Fibroblast of the aortic adventitia (primary cell): ENCODE measurements around the gene ST8SIA1. TPM values are rescaled to one million over a fixed set of nuclear protein-coding genes. Genes with fewer than 3 reads are reported as not detected.
"Not testable (repeated sequence)": the region's sequence is repeated elsewhere in the genome, so short reads cannot be mapped to it uniquely, and the experiment has no call there.

Experiments
- DNase-seq: peaks from one replicate; pipeline ENCODE4 v3.0.0-alpha.2; 2010; ENCODE audit warnings: low read depth
- H3K4me3 ChIP-seq: 2 replicates; pipeline ENCODE4 v1.5.1; 2011; ENCODE audit warnings: low read depth, mild to moderate bottlenecking, control low read depth, low read length, moderate library complexity
- total RNA-seq: library from RNA; depleted of rRNA; stranded (reverse); fragments of >200 nt; gene quantifications from 2 replicates; pipeline ENCODE4 v1.2.3, GENCODE V29; 2012; ENCODE audit warnings: low replicate concordance
- TF ChIP-seq, protein P1 (sequence below): IDR thresholded peaks from 2 replicates; pipeline ENCODE4 v1.5.1; 2011; ENCODE audit warnings: mild to moderate bottlenecking, low read length, control low read depth, inconsistent platforms; ENCODE audit not compliant: insufficient read depth

ST8SIA1 gene, protein sequence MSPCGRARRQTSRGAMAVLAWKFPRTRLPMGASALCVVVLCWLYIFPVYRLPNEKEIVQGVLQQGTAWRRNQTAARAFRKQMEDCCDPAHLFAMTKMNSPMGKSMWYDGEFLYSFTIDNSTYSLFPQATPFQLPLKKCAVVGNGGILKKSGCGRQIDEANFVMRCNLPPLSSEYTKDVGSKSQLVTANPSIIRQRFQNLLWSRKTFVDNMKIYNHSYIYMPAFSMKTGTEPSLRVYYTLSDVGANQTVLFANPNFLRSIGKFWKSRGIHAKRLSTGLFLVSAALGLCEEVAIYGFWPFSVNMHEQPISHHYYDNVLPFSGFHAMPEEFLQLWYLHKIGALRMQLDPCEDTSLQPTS
- total RNA-seq = 4.6 and 13.7 TPM in 2 replicates

DNA sequence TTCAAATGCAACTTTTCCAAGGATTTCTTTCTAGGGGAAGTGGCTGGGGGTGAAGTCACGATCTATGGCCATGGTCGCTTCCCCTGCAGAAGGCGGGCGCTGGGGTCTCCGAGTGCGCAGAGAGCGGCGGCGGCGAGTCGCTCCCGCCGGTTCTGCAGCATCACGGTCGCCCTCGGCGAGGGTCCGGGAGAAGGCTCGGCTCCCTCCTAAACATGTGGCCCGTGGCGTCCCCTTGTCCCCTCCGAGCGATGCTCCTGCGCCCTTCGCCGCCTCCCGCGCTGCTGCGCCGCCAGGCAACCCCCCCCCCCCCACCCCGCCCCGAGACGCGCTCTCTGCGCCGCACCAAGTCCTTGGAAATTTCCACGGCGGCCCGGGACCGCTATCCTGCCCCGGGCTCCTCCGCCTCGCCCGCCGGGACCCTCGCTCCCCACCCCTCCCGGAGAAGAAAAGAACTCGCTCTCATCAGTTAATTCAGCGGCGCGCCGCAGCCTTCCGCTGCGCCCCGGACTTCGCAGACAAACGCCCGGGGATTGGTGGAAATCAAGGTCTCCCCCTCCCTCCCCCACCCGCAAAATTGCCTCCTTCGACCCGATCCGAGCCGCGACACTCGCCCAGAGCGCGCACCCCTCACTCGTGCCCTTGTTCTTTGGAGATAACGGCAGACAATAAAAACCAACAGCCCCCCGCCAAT lies at the start of gene ST8SIA1:
ST8SIA1 (minus strand) TSS at position 298 of the 691 bp plus-strand sequence. CDS start 475 bp downstream, outside the sequence.
- peak within 1 kb of the TSS; percentile 76 for H3K4me3 ChIP-seq
- TF ChIP-seq, protein P1, sequence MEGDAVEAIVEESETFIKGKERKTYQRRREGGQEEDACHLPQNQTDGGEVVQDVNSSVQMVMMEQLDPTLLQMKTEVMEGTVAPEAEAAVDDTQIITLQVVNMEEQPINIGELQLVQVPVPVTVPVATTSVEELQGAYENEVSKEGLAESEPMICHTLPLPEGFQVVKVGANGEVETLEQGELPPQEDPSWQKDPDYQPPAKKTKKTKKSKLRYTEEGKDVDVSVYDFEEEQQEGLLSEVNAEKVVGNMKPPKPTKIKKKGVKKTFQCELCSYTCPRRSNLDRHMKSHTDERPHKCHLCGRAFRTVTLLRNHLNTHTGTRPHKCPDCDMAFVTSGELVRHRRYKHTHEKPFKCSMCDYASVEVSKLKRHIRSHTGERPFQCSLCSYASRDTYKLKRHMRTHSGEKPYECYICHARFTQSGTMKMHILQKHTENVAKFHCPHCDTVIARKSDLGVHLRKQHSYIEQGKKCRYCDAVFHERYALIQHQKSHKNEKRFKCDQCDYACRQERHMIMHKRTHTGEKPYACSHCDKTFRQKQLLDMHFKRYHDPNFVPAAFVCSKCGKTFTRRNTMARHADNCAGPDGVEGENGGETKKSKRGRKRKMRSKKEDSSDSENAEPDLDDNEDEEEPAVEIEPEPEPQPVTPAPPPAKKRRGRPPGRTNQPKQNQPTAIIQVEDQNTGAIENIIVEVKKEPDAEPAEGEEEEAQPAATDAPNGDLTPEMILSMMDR = no peak
- peak; percentile 37 for DNase-seq

DNA sequence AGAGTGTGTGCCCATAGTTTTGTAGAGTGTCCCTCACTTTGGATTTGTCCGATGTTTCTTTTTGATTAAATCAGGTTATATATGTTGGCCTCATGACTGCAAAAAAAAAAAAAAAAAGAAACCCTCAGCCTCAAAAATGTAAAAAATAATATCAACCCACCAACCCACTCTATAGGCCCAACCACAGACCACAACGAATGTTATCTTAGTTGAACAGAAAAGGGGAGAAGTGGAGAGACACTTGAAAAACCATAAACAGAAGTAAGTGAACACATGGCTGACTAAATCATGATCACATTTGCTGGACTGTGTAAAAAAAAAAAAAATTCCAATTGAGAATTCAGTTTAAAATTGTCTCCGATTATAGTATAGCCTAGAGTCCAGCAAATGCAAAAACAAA lies 45.5 kb upstream of the ST8SIA1 start:
- TF ChIP-seq, protein P1 = no peak
- no peak for DNase-seq
- H3K4me3 ChIP-seq = no peak overlapping the region

DNA sequence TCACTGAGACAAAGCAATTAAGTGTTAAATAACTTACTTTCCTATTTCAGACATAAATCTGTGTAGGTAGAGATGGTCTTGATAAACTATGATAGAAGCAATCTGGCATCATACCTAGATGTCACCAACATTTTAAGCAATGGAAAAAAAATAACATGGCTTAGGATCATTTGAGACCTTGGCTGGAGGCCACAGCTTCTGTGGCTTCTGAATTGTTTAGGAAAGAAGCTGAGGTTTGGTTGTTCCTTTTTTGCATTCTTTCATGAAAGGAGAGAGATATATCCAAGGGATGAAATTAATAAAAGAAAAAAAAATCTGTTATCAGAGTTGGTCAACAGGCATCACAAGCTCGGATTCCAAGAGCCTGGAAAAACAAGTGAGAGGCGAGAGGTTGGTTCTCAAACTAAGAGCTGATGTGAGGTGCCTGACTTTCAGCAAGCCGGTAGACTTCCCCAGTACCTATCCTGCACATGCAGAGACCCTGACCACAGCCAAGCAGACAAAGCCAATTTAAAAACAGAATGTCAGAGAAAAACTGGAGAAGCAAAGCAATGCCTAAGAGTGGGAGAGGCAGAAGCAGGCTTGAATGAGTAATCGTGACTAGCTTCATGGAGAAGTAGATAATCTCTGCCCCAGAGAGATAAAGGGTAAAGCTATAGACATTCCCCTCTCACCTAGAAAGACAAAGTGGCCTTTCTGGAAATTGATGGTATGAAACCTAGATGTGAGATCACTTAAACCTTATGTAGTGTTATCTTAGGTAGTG lies 43.4 kb upstream of the ST8SIA1 start:
- DNase-seq = peak; percentile 28
- TF ChIP-seq, protein P1 = no peak
- no peak overlapping the region for H3K4me3 ChIP-seq

DNA sequence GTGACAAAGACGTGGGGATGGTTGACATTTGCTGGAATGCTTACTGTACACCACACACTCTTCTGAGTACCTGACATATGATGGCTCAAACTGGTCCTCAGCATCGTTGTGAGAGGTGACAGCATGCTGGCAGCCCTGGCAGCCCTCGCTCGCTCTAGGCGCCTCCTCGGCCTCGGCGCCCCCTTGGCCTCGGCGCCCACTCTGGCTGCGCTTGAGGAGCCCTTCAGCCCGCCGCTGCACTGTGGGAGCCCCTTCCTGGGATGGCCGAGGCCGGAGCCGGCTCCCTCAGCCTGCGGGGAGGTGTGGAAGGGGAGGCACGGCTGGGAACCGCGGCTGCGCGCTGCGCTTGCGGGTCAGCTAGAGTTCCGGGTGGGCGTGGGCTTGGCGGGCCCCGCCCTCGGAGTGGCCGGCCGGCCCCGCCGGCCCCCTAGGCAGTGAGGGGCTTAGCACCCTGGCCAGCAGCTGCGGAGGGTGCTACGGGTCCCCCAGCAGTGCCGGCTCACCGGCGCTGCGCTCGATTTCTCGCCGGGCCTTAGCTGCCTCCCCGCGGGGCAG lies 42.2 kb upstream of the ST8SIA1 start:
- not testable (repeated sequence) for H3K4me3 ChIP-seq, DNase-seq

DNA sequence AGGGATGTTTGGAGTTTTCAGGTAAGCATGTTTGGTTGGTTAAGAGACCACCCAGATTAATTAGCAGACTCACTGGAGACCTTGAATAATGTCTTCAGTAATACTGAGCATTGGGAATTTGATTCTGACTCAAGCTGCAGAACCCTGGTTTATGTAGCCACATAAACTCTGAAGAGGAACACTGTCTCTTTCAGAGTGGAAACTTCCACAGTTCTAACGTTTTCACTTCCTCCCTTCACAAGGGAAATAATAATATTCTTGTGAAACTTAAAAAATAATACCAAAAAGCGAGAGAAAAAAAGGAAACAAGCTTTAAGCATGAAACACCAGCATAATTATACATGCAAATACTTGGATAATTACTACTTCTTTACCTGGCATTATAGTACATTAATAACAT lies 40.0 kb upstream of the ST8SIA1 start:
- TF ChIP-seq, protein P1 = no peak
- no peak for DNase-seq
- no peak overlapping the region for H3K4me3 ChIP-seq

DNA sequence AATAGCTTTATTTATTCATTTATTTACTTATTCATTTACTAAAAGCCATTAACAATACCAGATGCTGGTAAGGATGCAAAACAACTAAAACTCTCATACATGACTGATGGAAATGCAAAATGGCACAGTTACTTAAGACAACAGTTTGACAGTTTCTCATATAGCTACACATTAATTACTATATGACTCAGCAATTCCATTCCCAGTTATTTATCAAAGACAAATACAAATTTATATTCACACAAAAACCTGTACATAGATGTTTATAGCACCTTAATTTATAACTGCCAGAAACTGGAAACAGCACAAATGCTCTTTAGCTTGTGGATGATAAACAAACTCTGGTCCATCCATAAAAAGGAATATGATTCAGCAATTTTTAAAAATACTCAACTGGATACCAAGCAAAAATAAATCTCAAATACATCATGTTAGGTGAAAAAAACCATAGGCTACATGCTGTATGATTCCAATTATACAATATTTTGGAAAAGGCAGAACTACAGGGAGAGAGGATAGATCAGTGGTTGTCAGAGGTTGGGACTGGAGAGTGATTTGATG lies 37.9 kb upstream of the ST8SIA1 start:
- TF ChIP-seq, protein P1 = no peak
- DNase-seq = no peak
- no peak overlapping the region for H3K4me3 ChIP-seq
